GM21786 (cell line): ENCODE results near the gene RPL28.

Source experiments
- ATAC-seq: cut with Tn5 transposase; IDR thresholded peaks from one replicate; pipeline ENCODE4 v1.9.1; 2021; ENCODE audit not compliant: unreplicated experiment

Gene RPL28

GRCh38 chr19:55353356-55353802 lies 32.4 kb upstream of the RPL28 start:
- no peak for ATAC-seq

- ATAC-seq = no peak
Measured at GRCh38 chr19:55353803-55354697, 31.7 kb upstream of the RPL28 start.

- no peak for ATAC-seq
Measured at GRCh38 chr19:55354698-55355212, 31.0 kb upstream of the RPL28 start, which contains the start of gene COX6B2. TSS of gene COX6B2 (minus strand) at chr19:55354719. CDS start at chr19:55354521, 198 bp downstream.

GRCh38 chr19:55355213-55355821 lies 30.4 kb upstream of the RPL28 start:
- ATAC-seq = no peak

GRCh38 chr19:55358493-55358892 lies 27.2 kb upstream of the RPL28 start:
- no peak for ATAC-seq

- ATAC-seq = no peak
Measured at GRCh38 chr19:55358943-55359908, 26.5 kb upstream of the RPL28 start.

- no peak for ATAC-seq
Measured at GRCh38 chr19:55360902-55361301, 24.8 kb upstream of the RPL28 start.

GRCh38 chr19:55362174-55362989 lies 23.4 kb upstream of the RPL28 start:
- ATAC-seq = no peak

- no peak for ATAC-seq
Measured at GRCh38 chr19:55362990-55363716, 22.6 kb upstream of the RPL28 start, which contains the start of gene GARIN5B. TSS of gene GARIN5B (minus strand) at chr19:55363260. CDS start at chr19:55363066, 194 bp downstream.

GRCh38 chr19:55365245-55365644 lies 20.5 kb upstream of the RPL28 start:
- no peak for ATAC-seq

- no peak for ATAC-seq
Measured at GRCh38 chr19:55365964-55366363, 19.8 kb upstream of the RPL28 start.

GRCh38 chr19:55366790-55367189 lies 18.9 kb upstream of the RPL28 start:
- no peak for ATAC-seq

GRCh38 chr19:55368106-55368505 lies 17.6 kb upstream of the RPL28 start:
- no peak for ATAC-seq

GRCh38 chr19:55368701-55369563 lies 16.8 kb upstream of the RPL28 start:
- ATAC-seq = no peak

- no peak for ATAC-seq
Measured at GRCh38 chr19:55369653-55370304, 16.0 kb upstream of the RPL28 start.

GRCh38 chr19:55370305-55370988 lies 15.3 kb upstream of the RPL28 start, which contains the start of gene IL11:
TSS of gene IL11 (minus strand) at chr19:55370463. CDS start at chr19:55370310, 153 bp downstream.
- no peak for ATAC-seq
